ENCODE results near the gene RPS23.

RPS23 gene

DNA sequence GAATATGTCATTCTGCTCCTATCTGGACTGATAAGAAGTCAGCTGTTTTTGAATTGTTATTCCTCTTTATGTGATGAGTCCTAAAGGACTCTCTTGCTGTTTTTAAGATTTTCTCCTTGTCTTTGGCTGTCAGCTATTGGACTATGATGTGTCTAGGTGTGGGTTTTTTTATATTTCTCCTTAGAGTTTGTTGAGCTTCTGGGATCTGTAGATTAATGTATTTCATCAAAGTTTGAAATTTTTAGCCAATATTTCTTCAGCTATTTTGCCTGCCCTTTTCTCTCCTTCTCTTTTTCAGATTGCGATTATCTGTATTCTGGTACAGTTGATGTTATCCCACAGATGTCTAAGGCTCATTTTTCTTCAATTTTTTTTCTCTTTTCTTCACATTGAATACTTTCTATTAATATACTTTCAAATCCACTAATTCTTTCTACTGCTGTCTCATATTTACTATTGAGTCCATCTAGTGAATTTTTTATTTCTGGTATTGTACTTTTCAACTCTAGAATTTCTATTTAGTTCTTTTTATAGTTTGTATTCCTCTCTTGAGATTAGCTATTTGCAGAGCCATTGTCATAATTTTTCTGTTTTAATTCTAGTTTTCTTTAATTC, 31.1 kb downstream of the RPS23 start:
- Histone ChIP-seq H3K9me3 (ENCODE audit: control insufficient read depth, low read length) (no peaks in the 10 kb centered on the region), H3K27ac (ENCODE audit: low read depth, low read length, severe bottlenecking) (no peak overlapping the region), H3K4me3 (ENCODE audit: extremely low read depth, insufficient read depth, low read length, poor library complexity, severe bottlenecking) (no peak overlapping the region), H3K4me1 (ENCODE audit: control insufficient read depth, insufficient read depth, low read length, poor library complexity, severe bottlenecking) (no peaks in the 10 kb centered on the region), H3K36me3 (ENCODE audit: control insufficient read depth, insufficient read depth, low read length) (no peaks in the 10 kb centered on the region)
- WGBS, 2 experiments (ENCODE audit: insufficient coverage in 2 of 2): no CpG with 5 or more reads among the region's 1 CpG

DNA sequence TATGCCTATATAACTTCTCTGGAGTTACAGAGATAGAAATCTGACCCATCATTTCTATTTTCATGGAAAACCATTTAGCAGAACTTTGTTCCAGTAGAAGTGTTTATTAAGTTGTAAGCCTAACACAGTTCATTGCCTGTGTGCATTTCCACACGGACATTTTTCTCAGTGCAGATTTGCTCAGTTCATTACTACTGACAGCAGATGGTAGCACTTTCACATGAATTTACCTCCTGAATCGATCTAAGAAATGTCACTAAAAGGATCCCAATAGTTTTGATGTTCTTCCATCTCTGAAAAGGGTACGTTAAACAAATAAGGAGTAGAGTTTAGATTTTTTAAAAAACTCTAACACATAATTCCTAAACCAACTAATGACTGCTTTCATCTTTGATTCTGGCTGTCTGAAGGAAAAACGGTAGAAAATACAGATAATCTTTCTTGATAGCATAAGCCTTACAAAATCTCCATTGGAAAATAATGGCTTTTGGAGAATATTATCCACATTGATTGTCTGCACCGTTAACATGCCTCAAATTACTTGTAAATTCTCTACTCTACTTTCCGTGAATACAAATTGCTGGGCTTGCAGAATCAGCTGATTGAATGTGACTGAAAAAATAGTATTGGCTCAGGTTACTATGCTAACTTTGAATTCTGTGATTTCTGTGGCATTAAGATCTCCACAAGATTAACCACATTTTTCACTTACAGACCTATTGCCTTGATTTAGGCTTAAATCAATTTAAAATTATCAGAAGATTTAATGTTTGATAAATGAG, 33.1 kb downstream of the RPS23 start:
- no peak overlapping the region for H3K27ac ChIP-seq (ENCODE audit: low read depth, low read length, severe bottlenecking)
- H3K4me3 ChIP-seq (ENCODE audit: extremely low read depth, insufficient read depth, low read length, poor library complexity, severe bottlenecking): no peak overlapping the region
- no peaks in the 10 kb centered on the region for H3K4me1 ChIP-seq (ENCODE audit: control insufficient read depth, insufficient read depth, low read length, poor library complexity, severe bottlenecking)
- 78 to 79% methylated on average over 1 to 3 of the region's 6 CpGs for WGBS, 2 experiments (ENCODE audit: insufficient coverage in 2 of 2)
- H3K9me3 ChIP-seq (ENCODE audit: control insufficient read depth, low read length): no peaks in the 10 kb centered on the region
- H3K36me3 ChIP-seq (ENCODE audit: control insufficient read depth, insufficient read depth, low read length): no peaks in the 10 kb centered on the region

DNA sequence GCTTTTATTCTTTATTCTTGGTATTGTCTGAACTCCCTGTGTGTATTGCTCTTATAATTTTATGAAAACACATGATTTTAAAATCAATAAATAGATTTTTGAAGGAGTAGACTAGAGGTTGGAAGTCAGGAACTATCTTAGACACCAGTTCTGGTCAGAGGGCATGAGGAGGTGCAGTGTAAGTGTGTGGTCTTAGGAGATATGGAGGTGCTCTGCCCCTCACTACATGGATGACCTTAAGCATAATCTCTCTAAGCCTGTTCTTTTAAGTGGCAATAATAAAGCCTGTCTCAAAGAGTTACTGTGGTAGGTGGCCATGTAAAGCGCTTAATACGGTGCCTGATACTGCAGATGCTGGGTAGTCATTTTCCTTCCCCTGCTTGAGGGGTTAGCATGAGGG, 34.0 kb downstream of the RPS23 start:
- 100% methylated on average over 2 of the region's 2 CpGs for WGBS, 2 experiments (ENCODE audit: insufficient coverage in 2 of 2)
- Histone ChIP-seq H3K4me3 (ENCODE audit: extremely low read depth, insufficient read depth, low read length, poor library complexity, severe bottlenecking) (no peak overlapping the region), H3K27ac (ENCODE audit: low read depth, low read length, severe bottlenecking) (no peak overlapping the region), H3K9me3 (ENCODE audit: control insufficient read depth, low read length) (no peaks in the 10 kb centered on the region), H3K4me1 (ENCODE audit: control insufficient read depth, insufficient read depth, low read length, poor library complexity, severe bottlenecking) (no peaks in the 10 kb centered on the region), H3K36me3 (ENCODE audit: control insufficient read depth, insufficient read depth, low read length) (no peaks in the 10 kb centered on the region)

DNA sequence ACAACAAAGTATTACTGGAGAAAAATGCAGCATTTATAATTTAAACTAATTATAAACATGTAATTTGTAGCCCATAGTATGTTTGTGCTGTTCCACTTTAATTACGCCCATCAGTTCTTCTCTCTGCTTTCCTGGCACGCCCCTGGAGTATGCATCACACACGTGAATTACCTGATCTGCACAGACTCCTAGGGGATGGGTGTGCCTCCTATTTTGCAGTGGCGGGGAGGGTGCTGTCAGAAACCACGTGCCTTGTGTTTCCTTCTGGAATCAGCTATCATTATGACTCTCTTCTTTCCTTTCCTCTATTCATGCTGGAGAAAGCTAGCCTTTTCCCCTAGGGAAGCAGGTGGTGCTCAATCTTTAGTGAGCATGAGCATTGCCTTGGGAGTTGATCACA, 43.3 kb downstream of the RPS23 start:
- no peak overlapping the region for H3K27ac ChIP-seq (ENCODE audit: low read depth, low read length, severe bottlenecking)
- no peaks in the 10 kb centered on the region for H3K4me1 ChIP-seq (ENCODE audit: control insufficient read depth, insufficient read depth, low read length, poor library complexity, severe bottlenecking)
- no peaks in the 10 kb centered on the region for H3K9me3 ChIP-seq (ENCODE audit: control insufficient read depth, low read length)
- no peak overlapping the region for H3K4me3 ChIP-seq (ENCODE audit: extremely low read depth, insufficient read depth, low read length, poor library complexity, severe bottlenecking)
- WGBS, 2 experiments (ENCODE audit: insufficient coverage in 2 of 2): 83% methylated on average over 3 of the region's 5 CpGs; no CpG with 5 or more reads in 1 of the 2 experiments
- no peaks in the 10 kb centered on the region for H3K36me3 ChIP-seq (ENCODE audit: control insufficient read depth, insufficient read depth, low read length)

DNA sequence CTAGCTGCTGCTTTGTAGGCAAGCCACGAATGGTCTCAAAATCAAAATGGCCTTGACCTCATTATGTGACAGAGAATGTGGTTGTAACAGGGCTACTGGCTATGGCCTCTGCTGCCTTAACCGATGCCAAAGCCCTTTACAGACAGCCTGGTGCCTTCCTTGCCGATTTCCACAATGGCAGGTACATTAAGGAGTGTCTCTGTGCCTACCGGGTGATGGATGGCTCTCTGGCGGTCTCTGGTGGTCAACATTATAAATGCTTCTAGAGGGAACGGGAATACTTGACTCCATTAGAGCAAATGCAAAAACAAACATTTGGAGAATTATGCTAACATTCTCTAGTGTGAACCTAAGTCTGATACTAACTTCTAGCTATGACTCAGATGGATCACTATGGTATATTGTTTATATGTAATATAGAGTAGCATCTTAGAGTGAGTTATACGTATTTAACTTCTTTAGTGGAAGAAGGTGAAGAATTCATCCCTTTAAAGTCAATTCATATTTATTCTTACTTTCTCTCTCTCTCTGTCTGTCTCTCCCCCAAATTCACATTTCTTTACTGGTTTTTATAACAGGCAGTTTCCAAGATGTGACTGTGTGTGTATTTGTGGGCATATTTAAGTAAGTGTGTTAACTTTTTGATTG, 52.5 kb downstream of the RPS23 start:
- no peak overlapping the region for H3K4me3 ChIP-seq (ENCODE audit: extremely low read depth, insufficient read depth, low read length, poor library complexity, severe bottlenecking)
- WGBS, 2 experiments (ENCODE audit: insufficient coverage in 2 of 2): 27% methylated on average over 3 to 4 of the region's 7 CpGs

More for the DNA sequence above, 52.5 kb downstream of the RPS23 start:
- no peaks in the 10 kb centered on the region for H3K9me3 ChIP-seq (ENCODE audit: control insufficient read depth, low read length)
- H3K27ac ChIP-seq (ENCODE audit: low read depth, low read length, severe bottlenecking): no peak overlapping the region
- H3K4me1 ChIP-seq (ENCODE audit: control insufficient read depth, insufficient read depth, low read length, poor library complexity, severe bottlenecking): no peaks in the 10 kb centered on the region
- no peaks in the 10 kb centered on the region for H3K36me3 ChIP-seq (ENCODE audit: control insufficient read depth, insufficient read depth, low read length)
